HG03571 (cell line): ENCODE data around the gene S100A5.
"Not testable (repeated sequence)": the region's sequence is repeated elsewhere in the genome, so short reads cannot be mapped to it uniquely, and the experiment has no call there.

Experiments
- ATAC-seq: cut with Tn5 transposase; IDR thresholded peaks from one replicate; pipeline ENCODE4 v1.9.1; 2021; ENCODE audit not compliant: unreplicated experiment

S100A5 gene

GRCh38 chr1:153535242-153536011 is 5.3 kb downstream of the S100A5 start, which contains the start of gene S100A6:
S100A6 (minus strand) TSS chr1:153535991; CDS start chr1:153535339, 652 bp downstream.
- ATAC-seq = no peak

- ATAC-seq = no peak
Observed at GRCh38 chr1:153534925-153535241, 5.9 kb downstream of the S100A5 start.

GRCh38 chr1:153534226-153534924 is 6.4 kb downstream of the S100A5 start:
- ATAC-seq = no peak

GRCh38 chr1:153533689-153534201 is 7.0 kb downstream of the S100A5 start:
- no peak for ATAC-seq

GRCh38 chr1:153532769-153533599 is 7.8 kb downstream of the S100A5 start:
- no peak for ATAC-seq

DNA sequence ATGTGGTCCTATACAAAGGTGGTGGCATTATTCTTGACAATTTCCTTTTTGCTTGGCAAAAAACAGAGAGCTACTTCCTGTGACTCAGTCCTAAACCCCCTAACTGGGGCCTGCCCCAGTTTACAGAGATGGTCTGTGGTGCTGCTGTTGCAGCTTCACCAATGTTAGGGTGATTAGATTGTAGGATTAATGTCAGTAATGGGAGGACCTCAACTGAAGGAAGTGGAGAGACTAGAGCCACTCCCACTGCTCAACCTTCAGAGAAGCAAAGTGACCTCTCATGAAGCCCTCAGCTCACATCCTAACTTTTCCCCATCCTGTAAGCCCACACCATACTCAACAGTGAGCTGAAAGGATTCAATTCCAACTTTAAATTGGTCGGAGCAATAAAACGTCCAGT is 8.6 kb downstream of the S100A5 start:
- no peak for ATAC-seq

- no peak for ATAC-seq
Observed at GRCh38 chr1:153531638-153532037, 9.1 kb downstream of the S100A5 start.

DNA sequence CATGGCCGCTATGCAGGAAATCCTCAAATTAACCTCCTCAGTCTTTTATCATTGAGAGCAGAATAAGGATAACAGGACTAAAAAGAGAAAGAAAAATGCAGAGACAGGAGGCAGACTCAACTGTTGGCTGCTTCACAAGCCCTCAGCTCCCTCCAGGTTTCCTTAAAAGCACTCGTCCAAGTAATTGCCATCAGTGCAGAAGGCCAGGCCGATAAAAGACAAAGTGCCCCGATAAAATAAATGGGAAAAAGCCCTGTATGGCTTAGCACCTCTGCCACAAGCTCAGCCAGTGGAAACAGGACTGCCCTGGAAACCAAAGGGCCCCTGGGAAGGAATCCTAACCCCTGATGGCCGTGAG is 13.1 kb downstream of the S100A5 start:
- no peak for ATAC-seq

DNA sequence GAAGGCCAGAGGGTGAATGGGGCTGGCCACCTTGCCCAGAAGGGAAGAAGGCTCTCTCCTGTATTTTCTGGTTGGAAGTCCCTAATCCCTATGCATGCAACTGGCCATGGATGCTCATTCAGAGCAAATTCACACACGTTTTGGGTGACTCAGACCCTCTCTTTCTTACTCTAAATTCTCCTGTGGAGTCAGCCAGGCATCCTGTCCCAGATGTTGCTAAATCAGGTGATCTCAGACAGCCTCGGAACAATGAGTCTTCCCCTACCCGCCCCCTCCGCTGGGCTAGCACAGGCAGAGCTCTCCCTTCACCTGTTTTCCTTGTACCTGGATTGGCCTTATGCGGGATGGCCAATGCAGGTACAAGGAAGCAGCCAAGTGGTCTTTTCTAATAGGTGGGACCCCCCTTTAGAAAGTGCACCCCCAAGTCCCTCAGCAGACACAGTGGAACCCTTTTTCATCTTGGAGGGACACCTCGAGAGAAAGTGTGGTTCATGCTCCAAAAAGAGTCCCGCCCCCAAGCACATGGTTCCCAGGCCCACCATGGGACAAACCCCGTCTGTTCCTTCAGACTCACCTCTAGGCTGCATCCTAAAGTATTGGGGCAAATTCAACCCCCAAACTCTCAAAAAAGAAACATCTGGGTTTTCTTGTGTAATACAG is 13.6 kb downstream of the S100A5 start:
- ATAC-seq = no peak

GRCh38 chr1:153526132-153526543 is 14.6 kb downstream of the S100A5 start:
- no peak for ATAC-seq

DNA sequence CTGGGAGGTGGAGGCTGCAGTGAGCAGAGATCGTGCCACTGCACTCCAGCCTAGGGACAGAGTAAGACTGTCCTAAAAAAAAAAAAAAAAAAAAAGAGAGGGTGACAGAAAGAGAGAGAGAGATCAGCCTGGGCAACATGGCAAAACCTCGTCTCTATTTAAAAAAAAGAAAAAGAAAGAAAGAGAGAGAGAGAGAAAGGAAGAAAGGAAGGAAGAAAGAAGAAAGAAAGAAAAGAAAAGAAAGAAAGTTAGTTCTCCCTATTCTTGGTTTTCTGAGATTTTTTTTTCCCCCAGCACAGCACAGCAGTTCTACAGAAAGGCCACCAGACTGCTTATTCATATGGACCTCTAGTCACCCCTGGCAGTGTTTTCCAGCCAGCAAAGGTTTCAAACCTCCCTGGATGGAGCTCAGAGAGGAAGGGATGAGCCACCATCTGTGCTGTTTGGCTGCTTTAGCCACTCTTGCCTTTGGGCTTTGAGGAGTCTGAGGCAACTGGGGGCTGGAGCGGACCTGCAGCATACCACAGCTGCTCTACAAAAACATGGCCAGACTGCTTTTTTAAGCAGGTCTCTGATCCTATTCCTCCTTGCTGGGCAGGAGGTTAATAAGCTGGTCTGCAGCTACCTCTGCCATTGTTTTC is 15.5 kb downstream of the S100A5 start:
- no peak for ATAC-seq

- ATAC-seq = not testable (repeated sequence)
Observed at GRCh38 chr1:153522353-153523048, 18.2 kb downstream of the S100A5 start.

- not testable (repeated sequence) for ATAC-seq
Observed at GRCh38 chr1:153521808-153522207, 18.9 kb downstream of the S100A5 start.

DNA sequence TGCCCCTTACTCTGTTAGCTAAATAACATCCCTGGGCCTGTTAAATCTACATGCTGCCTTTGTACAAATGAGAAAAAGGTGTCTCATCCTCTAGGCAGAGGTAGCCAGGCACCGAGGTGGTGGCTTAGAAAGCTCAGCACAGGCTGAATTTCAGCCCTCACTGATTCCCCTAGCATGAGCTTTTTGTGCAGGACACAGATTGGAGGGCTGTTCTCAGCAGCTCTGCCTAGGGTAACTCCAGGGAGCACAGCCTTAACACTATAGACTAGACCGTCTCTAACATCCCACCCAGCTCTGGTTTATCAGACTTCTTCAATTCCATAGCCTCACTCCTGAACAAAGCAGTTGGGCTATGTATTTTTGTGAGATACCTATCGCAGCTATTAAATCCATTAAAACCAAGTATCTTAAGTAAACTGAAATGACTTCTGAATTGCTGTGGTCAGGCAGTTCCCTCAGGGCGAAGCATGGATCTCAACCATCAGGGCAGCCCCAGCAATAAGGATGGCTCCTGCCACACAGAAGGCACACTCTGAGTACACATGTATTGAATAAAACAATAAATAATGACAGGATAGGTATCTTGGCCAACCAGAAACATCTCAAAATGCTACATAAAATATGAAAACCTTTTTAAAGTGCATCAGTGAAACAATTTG is 19.8 kb downstream of the S100A5 start:
- no peak for ATAC-seq

DNA sequence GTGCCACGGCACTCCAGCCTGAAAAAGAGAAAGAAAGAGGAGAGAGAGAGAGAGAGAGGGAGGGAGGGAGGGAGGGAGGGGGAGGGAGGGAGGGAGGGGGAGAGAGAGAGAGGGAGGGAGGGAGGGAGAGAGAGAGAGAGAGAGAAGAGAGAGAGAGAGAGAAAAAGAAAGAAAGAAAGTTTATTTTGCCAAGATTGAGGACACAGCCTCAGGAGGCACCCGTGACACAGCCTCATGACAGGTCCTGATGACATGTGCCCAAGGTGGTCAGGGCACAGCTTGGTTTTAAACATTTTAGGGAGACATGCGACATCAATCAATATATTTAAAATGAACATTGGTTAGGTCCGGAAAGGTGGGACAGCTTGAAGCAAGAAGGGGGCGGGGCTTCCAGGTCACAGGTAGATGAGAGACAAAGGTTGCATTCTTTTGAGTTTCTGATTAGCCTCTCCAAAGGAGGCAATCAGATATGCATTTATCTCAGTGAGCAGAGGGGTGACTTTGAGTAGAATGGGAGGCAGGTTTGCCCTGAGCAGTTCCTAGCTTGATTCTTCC is 20.5 kb downstream of the S100A5 start:
- ATAC-seq = not testable (repeated sequence)

DNA sequence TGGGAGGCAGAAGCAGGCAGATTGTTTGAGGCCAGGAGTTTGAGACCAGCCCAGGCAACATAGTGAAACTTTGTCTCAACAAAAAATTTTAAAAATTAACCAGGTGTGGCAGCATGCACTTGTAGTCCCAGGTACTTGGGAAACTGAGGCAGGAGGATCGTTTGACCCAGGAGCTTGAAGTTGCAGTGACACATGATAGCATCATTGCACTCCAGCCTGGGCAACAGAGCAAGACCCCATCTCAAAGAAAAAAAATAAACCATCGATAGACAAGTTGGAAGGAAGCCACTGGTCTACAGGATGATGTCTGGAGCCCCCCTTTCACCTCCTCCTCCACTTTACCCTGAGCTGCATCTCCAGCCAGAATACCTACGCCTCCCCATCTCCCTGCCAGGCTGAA is 21.5 kb downstream of the S100A5 start:
- no peak for ATAC-seq

- ATAC-seq = no peak
Observed at GRCh38 chr1:153515504-153516394, 25.0 kb downstream of the S100A5 start.

DNA sequence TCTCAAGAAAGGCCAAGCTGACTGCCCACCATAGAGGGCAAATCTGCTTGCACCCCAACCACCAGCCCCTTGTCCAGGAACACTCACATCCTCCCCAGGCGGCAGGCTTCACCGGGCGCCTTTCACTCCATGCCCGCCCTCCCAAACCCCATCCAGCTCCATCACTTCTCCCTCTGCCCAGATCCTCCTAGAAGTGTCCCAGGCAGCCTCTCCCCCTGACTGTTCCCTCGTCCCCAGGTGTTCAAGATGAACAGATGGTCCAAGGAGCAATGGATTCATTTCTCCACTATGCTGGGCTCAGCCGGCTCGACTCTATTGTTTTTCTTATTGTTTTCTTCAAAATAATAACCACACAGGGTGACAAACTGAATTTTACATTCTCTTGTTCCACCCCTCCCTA is 27.1 kb downstream of the S100A5 start:
- no peak for ATAC-seq
